ENCODE measurements around the gene ANKRD6.
"Not testable (repeated sequence)": the region's sequence is repeated elsewhere in the genome, so short reads cannot be mapped to it uniquely, and the experiment has no call there.

Gene ANKRD6

GRCh38 chr6:89432875-89433251 lies at the start of gene ANKRD6:
Gene ANKRD6, plus strand, starts transcription at chr6:89433152. Its CDS starts 133,825 bp downstream, at chr6:89566977.
- DNase-seq, result peak; percentile 53

GRCh38 chr6:89385156-89385667 lies 47.7 kb upstream of the ANKRD6 start:
- DNase-seq, result no peak

DNA sequence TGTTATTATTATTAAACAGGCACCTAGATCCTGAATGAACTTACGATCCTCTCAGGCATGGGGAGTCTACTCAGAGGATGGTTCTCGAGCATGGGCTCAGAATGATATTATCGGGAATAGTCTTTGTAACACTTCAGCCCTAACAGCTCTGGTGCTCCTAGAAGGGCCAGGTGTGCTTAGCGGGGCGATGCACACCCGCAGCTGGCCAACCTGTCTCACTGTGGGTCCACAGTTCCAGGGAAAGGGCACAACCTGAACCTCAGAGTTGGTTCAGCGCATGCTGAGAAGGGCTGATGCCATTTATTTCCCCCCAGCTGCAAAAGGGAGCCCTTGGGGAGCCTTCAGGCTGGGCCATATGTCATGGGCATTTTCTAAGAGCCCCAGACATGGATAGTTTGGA lies 47.1 kb upstream of the ANKRD6 start:
- no peak for DNase-seq

DNA sequence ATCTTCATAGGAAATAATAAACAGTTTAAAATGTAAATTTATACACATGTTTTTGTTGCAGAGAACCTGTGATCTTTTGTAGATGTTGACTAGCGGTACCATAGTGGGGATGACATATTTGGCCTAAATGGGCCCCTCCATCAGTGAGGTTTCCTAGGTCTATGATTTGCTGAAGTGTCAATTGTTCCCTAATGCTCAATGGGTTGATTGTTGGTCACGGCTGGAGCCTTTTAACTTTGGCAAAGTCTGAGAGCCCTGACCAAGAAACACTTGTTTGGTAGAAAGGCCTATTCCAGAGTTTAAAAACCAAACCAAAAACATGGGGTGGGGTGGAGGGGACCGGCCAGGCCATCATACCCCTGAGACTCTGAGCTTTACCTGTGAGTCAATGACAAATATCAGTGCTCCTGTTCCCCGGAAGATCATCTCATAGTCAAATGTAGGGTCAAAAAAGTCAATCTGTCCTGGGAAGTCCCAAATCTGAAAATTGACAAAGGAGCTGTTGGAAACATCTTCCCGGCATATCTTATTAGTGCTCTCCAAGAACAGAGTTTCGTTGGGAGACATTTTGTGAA lies 45.9 kb upstream of the ANKRD6 start:
- no peak for DNase-seq

DNA sequence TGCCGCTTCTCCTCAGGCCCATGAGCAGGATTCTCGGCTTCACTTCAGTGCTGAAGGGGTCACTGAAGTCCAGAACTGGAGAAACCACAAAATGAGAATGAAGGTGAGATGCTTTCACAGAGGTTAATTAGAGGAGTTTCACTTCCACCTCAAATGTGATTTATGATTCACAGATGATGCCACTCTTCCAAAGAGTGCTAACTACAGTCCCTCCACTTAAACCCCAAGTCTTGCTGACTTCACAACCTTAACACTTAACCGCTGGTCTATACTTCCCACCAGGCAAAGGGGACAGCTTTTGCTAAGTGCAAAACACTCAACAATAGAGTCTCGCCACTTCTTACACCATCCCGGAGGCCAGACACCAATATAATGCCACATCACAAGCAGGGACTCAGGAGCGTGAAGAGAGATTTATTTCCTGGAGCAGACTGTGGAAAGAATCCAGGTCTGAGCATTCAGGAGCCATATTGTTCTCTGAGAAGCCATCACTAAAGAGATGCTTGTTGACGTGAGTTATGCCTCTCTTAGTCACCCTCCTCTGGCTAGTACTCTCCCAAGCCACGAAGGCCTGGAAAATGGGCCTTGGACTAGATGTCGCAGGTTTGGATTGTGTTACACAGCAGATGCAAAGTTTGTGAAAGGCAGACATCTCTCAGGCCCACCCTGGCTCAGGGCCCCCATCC lies 45.3 kb upstream of the ANKRD6 start:
- no peak for DNase-seq

DNA sequence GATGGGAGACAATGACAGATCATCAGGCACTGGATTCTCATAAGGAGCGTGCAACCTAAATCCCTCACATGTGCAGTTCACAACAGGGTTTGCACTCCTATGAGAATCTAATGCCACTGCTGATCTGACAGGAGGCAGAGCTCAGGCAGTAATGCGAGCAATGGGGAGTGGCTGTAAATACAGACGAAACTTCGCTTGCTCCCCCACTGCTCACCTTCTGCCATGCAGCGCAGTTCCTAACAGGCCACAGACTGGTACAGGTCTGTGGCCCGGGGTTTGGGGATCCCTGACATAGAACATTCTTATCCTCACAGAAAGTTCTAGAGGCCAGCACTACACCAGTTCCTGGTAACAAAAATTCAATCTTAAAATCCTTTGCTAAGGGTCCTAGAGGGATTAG lies 44.1 kb upstream of the ANKRD6 start:
- DNase-seq, result no peak

GRCh38 chr6:89392823-89393222 lies 40.1 kb upstream of the ANKRD6 start:
- DNase-seq, result no peak

- DNase-seq, result no peak
These were observed 39.3 kb upstream of the ANKRD6 start for GRCh38 chr6:89393659-89394058.

- not testable (repeated sequence) for DNase-seq
These were observed 35.1 kb upstream of the ANKRD6 start for GRCh38 chr6:89397884-89398283.

- DNase-seq, result no peak
These were observed 34.0 kb upstream of the ANKRD6 start for GRCh38 chr6:89398762-89399525.

DNA sequence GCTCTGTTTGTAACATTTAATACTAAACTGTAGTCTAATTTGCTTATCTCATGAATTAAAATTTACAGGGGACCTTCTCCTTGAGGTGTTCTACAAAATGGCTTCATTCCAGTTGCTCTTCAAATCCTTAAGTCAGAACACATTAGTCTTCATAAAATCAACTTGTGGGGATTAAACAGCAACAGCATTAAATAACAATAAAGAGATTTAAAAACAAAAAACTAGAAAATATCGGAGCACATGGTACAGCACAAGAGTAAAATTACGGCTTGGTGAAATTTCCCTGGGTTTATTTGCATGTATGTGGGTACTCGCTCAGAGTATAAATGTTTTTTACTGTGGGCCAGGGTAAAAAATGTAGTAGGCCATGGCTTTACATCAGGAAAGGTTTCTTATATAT lies 32.9 kb upstream of the ANKRD6 start:
- DNase-seq, result no peak

DNA sequence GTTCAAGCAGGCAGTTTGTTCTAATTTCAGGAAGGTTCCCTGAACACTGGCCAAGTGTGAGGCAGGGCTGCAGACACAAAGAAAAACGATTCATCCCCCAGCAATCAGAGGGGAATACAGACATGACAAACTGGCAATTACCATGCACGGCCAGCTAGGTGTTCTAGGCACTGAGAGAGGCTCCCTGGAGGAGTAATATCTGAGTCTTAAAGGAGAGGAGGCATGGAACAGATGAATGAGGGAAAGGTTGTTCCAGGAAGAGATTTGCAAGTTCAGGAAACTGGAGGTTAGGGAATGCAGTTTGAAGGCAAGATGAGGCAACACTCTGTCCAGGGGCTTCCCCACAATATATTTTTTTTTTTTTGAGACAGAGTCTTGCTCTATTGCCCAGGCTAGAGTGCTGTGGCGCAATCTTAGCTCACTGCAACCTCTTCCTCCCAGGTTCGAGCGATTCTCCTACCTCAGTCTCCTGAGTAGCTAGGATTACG lies 32.0 kb upstream of the ANKRD6 start:
- no peak for DNase-seq

- DNase-seq, result no peak
These were observed 30.2 kb upstream of the ANKRD6 start for GRCh38 chr6:89402776-89403175.

DNA sequence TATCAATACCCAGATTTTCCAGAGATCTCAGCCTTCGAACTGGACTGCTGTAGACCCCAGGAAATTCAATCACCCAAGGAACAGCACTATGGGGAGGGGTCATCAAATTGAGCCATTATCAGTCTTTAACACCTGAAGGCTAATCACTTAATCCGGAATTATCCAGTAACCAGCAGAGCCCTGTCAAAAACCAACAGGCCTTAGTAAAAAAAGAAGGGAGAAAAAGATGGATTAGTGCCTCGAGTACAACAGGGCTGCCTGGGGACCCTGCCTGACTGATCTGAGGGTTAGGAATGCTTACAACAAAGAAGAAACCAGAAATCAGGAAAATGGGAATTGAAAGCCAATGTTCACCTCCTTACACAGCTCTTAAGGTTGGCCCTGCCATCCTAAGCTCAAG lies 28.4 kb upstream of the ANKRD6 start:
- no peak for DNase-seq

DNA sequence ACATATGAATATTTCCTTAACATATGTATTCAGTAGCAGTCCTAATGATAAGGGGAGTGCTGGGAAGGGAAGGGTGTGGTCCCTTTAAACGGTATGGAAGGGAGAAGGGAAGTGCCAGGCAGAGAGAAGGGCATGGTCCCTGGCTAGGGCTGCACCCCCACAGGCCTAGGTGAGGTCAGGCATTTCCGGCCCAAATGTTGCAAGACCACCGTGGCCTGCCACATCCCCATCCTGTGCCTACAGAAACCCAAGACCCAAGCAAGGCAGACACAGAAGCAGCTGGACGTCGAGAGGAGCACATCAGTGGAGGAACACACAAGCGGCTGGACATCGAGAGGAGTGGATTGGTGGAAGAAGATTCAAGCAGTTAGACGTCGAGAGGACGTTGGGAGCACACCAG lies 26.8 kb upstream of the ANKRD6 start:
- DNase-seq, result no peak

DNA sequence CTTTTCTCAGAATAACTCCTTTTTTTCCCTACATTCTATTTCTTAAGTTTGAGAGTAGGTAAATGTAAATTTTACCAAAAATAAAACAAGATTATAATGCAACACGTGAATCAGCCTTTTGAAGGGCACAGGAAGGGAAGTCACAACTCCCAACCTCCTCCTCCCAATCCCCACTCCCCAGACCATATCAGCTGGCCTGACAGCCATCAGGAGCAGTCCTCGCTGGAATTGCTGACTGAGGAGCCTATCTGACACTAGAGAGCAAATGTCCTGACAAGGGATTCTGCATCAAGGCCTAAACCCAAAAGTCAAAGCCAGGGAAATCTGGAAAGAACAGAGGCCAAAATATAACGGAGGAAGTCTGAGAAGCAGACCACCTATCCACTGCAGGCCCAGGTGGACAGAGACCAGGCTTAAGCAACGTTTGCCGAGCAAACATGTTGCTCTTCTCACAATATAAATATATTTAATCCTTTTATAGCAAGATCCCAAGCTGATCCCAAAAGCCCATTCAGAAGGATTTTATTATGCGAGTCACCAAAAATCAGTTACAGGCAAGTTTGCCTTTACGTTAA lies 23.4 kb upstream of the ANKRD6 start:
- no peak for DNase-seq

DNA sequence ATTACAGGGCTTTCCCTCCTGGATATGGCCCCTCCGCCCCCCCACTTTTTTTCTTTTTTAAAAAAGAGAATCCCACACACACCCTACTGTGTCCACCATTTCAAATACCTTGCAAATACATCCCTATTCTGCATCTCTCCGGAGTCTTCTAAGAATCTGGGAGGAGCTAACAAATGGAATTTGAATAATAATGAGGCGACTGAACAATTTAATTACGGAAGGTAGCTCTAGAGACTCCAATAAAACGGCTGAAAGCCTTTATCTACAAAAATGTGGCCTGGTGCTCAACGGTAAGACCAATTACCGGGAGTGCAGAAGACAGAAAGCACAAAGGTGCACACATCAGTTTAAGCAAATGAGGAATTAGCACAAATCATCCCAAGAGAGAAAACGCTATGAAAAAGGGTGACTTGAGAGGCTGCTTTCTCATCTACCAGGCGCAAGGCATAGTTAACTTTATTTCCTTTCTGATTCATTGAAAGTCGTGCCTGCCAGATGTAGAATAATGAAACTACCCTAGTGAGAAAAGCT lies 22.7 kb upstream of the ANKRD6 start:
- DNase-seq, result no peak

DNA sequence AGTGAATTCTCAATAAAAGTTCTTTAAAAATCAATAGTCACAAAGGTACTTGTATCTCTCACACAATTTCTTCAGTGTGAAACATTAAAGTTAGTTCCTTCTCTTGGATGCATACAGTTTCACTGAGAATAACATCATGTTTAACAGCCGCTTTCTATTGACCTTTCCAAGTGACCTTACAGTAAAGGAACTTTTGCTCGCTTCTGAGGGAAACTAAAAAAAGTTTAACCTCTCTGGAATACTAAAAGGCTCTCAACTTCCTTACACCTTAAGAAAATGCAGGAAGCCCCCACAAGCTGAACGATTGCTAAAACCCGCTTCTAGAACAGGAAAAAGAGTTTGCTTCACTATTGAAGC lies 22.2 kb upstream of the ANKRD6 start:
- no peak for DNase-seq

DNA sequence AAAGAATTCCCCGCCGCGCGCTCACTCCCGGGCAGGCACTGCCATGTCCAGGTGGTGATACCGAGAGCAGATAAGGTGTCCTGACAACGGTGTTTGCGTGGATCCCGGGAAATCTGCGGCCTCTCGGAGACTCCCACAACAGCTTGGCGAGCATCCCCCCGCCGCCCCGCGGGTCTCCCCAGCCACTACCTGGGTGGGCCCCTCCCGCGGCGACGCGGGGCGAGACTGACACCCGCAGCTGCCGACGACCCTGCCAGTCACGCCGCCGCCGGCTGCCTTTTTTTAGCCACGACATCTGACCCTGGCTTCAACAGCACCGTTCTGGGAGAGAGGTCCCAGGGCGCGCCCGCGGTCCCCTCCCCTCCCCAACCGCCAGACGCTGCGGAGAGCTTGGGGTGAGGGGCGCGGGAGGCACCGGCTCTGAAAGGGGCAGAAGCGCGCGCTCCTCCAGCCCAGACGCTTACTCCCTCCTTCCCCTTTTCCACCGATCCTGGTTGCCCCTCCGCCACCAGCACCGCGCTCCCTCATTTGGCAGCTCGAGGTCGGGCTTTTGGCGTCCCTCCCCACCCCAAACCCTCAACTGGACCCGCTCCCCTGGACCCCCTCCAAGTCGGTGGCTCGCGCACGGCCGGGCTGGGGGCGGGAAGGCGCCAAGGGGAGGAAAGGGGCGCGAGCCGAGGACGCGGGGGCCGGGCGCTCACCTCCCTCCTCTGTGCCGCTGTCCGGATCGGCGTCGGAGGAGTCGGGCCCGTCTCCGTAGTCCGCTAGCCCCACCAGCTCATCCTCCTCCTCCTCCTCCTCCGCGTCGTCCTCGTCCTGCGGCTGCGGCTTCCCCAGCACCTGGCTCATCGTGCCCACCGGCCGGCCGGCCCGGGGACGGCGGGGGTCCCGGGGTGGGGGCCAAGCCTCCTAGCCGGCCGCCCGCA lies 21.5 kb upstream of the ANKRD6 start:
- DNase-seq, result no peak

DNA sequence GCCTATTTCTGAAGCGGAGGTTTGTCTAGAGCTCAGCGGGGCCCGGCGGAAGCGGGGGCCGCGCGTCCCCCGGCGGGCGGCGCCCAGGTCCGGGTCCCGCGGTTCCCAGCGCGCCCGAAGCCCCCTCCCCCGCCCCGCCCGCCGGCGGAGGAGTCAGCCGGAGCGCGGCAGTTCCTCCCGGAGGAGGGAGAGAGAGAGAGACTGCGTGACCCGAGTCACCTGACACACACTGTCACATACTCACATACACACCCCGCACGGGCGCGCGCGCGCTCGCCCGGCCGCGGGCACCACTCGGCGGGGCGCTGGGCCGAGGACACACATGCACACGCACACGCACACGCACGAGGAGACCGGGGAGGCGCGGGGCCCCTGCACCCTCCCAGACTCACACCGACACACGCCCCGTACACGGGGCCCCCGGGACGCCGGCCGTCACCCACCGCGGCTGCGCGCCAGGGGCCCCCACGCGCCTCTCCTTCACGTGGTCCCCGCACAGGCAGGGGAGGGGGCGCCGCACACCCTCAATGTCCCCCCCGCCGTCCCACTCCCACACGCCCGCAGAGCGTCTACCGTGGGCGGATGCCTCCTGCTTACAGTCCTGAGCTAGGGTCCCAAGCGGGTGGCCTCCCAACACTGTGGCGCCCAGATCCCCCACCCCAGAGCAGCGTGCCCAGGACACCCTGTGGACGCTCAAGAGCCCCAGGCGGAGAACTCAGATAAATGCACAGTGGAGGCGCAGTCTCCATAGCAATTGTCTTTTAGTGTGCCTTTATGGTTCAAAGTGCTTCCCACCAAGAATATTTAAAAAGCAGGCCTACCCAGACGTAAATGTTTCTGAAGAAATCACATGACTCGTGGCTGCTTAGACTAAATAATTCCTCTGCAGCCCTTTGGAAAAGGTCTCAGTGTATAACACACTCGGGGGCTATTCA lies 20.6 kb upstream of the ANKRD6 start, which contains the start of gene RRAGD:
TSS of gene RRAGD (minus strand) at position 203 of the 935 bp plus-strand sequence. CDS start 280 bp downstream, outside the sequence.
- DNase-seq, result peak; percentile 76

- no peak for DNase-seq
These were observed 19.9 kb upstream of the ANKRD6 start for GRCh38 chr6:89413006-89413400.

All from GDM1 (cell line).